Liver (tissue), 9 donors: Measurements from ENCODE around the gene RTP5. TPM values are rescaled to one million over a fixed set of nuclear protein-coding genes. Genes with fewer than 3 reads are reported as not detected.

Experiments used
- DNase-seq: peaks from one replicate; pipeline ENCODE4 v3.0.0-alpha.2; 2017; ENCODE audit warnings: low spot score
- H3K27ac ChIP-seq, 2 donors: one replicate each; pipeline ENCODE4 v1.7.0; 2013; ENCODE audit warnings: inconsistent platforms in 2 of 2, low read length in 2 of 2, control low read depth in 1 of 2, low read depth in 1 of 2, mild to moderate bottlenecking in 1 of 2
- H3K27me3 ChIP-seq, 4 donors: one replicate each; pipeline versions ENCODE4 v1.6.1 to v1.7.0; 2013; ENCODE audit warnings: low read length in 3 of 4, inconsistent platforms in 1 of 4, mild to moderate bottlenecking in 1 of 4, moderate library complexity in 1 of 4; ENCODE audit not compliant: control insufficient read depth in 4 of 4, insufficient read depth in 4 of 4
- H3K36me3 ChIP-seq, 4 donors: one replicate each; pipeline versions ENCODE4 v1.6.1 to v1.7.0; 2013; ENCODE audit warnings: low read length in 3 of 4, mild to moderate bottlenecking in 3 of 4, low read depth in 1 of 4, moderate library complexity in 1 of 4; ENCODE audit not compliant: control insufficient read depth in 4 of 4, insufficient read depth in 3 of 4
- H3K4me1 ChIP-seq, 4 donors: one replicate each; pipeline versions ENCODE4 v1.6.1 to v1.7.0; 2013; ENCODE audit warnings: low read length in 3 of 4, mild to moderate bottlenecking in 3 of 4, moderate library complexity in 1 of 4; ENCODE audit not compliant: control insufficient read depth in 4 of 4, insufficient read depth in 4 of 4
- H3K4me3 ChIP-seq, 3 donors: one replicate each; pipeline versions ENCODE4 v1.6.1 to v1.7.0; 2013; ENCODE audit warnings: low read length in 3 of 3, control low read depth in 1 of 3, low read depth in 1 of 3, mild to moderate bottlenecking in 1 of 3
- H3K9ac ChIP-seq, 2 donors: one replicate each; pipeline ENCODE4 v1.7.0; 2013; ENCODE audit warnings: low read length in 2 of 2, mild to moderate bottlenecking in 2 of 2, moderate library complexity in 2 of 2, control low read depth in 1 of 2, low read depth in 1 of 2
- H3K9me3 ChIP-seq, 4 donors: one replicate each; pipeline versions ENCODE4 v1.6.1 to v1.7.0; 2013; ENCODE audit warnings: low read length in 3 of 4; ENCODE audit not compliant: control insufficient read depth in 4 of 4
- EGR1 ChIP-seq, 2 donors: IDR thresholded peaks; 2 replicates each; pipeline ENCODE4 v1.6.1; 2016 to 2018; ENCODE audit warnings: antibody characterized with exemption in 2 of 2, low read depth in 2 of 2
- FOXA1 ChIP-seq: IDR thresholded peaks from 2 replicates; pipeline ENCODE4 v1.6.1; 2016; ENCODE audit warnings: antibody characterized with exemption
- FOXA2 ChIP-seq: IDR thresholded peaks from 2 replicates; pipeline ENCODE4 v1.6.1; 2016; ENCODE audit warnings: antibody characterized with exemption
- GABPA ChIP-seq, 2 donors: IDR thresholded peaks in 1 of 2; conservative IDR thresholded peaks in 1 of 2; 2 replicates each; pipeline ENCODE4 v1.6.1; 2016; ENCODE audit warnings: antibody characterized with exemption in 2 of 2, mild to moderate bottlenecking in 1 of 2, moderate library complexity in 1 of 2
- HNF4A ChIP-seq, 2 donors: conservative IDR thresholded peaks; 2 replicates each; pipeline ENCODE4 v1.6.1; 2016; ENCODE audit warnings: antibody characterized with exemption in 2 of 2, mild to moderate bottlenecking in 2 of 2
- HNF4G ChIP-seq: IDR thresholded peaks from 2 replicates; pipeline ENCODE4 v1.6.1; 2016; ENCODE audit warnings: antibody characterized with exemption
- JUND ChIP-seq, 2 donors: IDR thresholded peaks; 2 replicates each; pipeline ENCODE4 v1.6.1; 2016; ENCODE audit warnings: antibody characterized with exemption in 2 of 2
- NR2F2 ChIP-seq: IDR thresholded peaks from 2 replicates; pipeline ENCODE4 v1.6.1; 2016; ENCODE audit warnings: antibody characterized with exemption
- RAD21 ChIP-seq, 2 donors: IDR thresholded peaks; 2 replicates each; pipeline ENCODE4 v1.6.1; 2016; ENCODE audit warnings: antibody characterized with exemption in 2 of 2, mild to moderate bottlenecking in 2 of 2
- RXRA ChIP-seq, 2 donors: IDR thresholded peaks; 2 replicates each; pipeline ENCODE4 v1.6.1; 2017 to 2018; ENCODE audit warnings: antibody characterized with exemption in 2 of 2, mild to moderate bottlenecking in 1 of 2
- SP1 ChIP-seq: IDR thresholded peaks from 2 replicates; pipeline ENCODE4 v1.6.1; 2018; ENCODE audit warnings: antibody characterized with exemption, mild to moderate bottlenecking
- TAF1 ChIP-seq: conservative IDR thresholded peaks from 2 replicates; pipeline ENCODE4 v1.6.1; 2016; ENCODE audit warnings: antibody characterized with exemption, mild to moderate bottlenecking
- YY1 ChIP-seq: IDR thresholded peaks from 2 replicates; pipeline ENCODE4 v1.6.1; 2016; ENCODE audit warnings: antibody characterized with exemption, mild to moderate bottlenecking
- WGBS: extraction: QIAGEN DNeasy Blood & Tissue Kit; methylation state at CpG from one replicate; pipeline ENCODE4 v1.1.7; 2013; 5-methylcytosine and 5-hydroxymethylcytosine counted together
- polyA plus RNA-seq, 2 donors: library from polyadenylated mRNA; stranded (reverse) in 1 of 2; unstranded in 1 of 2; fragments of 200-250 nt in 1 of 2; fragments of >200 nt in 1 of 2; fragmentation: Nextera tagmentation in 1 of 2; extraction: Ambion mirVana in 1 of 2; gene quantifications; one replicate each; pipeline versions ENCODE4 v1.2.1 to v1.2.3, GENCODE V29; 2013 to 2015
- total RNA-seq, 2 donors: library from RNA; depleted of rRNA; stranded (reverse); fragments of >200 nt; gene quantifications; one replicate each; pipeline ENCODE4 v1.2.3, GENCODE V29; 2014
- TF ChIP-seq, protein P1 (sequence below): IDR thresholded peaks from 2 replicates; pipeline ENCODE4 v1.6.1; 2016; ENCODE audit warnings: antibody characterized with exemption
- TF ChIP-seq, protein P2 (sequence below): IDR thresholded peaks from 2 replicates; pipeline ENCODE4 v1.6.1; 2016; ENCODE audit warnings: antibody characterized with exemption
- TF ChIP-seq, protein P3 (sequence below): fragments of 150-350 bp; IDR thresholded peaks from 2 replicates; pipeline ENCODE4 v1.5.1; 2017; ENCODE audit warnings: improper control_type of control experiment, low read depth, low read length; ENCODE audit not compliant: missing input control
- TF ChIP-seq, protein P4 (sequence below): IDR thresholded peaks from 2 replicates; pipeline ENCODE4 v1.6.1; 2016; ENCODE audit warnings: antibody characterized with exemption, mild to moderate bottlenecking
- TF ChIP-seq, protein P5 (sequence below): IDR thresholded peaks from 2 replicates; pipeline ENCODE4 v1.6.1; 2016; ENCODE audit warnings: antibody characterized with exemption
- donor health status: healthy.
- donor health status: healthy.
- donor health status: healthy.
- donor health status: healthy.
- donor health status: healthy.

RTP5 gene
- total and polyA plus RNA-seq, 4 donors = under 0.01 to 0.03 TPM; not detected in 2

DNA sequence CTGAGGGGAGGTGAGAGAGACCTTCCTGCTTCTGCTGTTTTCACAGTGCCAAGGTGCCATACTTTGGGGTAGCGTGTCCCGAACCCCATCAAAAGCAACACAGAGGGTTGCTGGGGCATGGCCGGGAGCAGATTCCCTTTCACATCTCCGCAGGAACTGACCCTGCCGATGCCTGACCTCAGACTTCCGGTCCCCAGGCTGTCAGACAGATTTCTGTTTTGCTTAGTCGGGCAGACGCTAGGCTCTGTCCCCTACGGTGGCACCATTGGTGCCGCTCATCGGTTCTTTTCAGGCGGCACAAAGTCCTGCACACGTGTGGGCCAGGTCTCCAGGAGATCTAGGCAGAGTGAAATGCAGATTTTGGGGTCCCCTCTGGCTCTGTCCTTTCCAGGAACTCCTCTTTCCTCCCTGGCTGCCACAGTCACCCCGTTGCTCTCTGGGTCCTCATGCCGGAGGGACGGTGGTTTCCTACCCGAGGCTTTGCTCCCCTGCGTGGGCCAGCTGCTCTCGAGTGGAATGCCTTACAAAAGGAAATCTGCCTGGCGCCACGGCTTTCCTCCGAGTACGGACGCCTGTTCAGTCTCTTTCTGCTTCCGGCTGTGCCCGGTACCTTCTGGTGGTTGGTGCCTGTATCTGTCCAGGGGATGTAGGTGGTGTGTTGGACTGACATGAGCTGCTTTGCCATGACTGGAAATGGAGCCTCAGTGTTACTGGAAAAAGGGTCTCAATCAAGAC lies 39.3 kb downstream of the RTP5 start:
- TF ChIP-seq EGR1 (IDR thresholded peaks at IDR 0.05; ENCODE audit: low read depth in 2 of 2) = no peak
- TF ChIP-seq NR2F2 = peak; percentile 63
- Histone ChIP-seq H3K9me3 (no peaks in the 10 kb centered on the region), H3K27me3 (no peaks in the 10 kb centered on the region), H3K4me1 (peaks cover 3 to 10% (median 7%) of the 10 kb centered on the region in 4 donors), H3K9ac (no peak overlapping the region), H3K27ac (no peak overlapping the region), H3K36me3 (no peaks in the 10 kb centered on the region), H3K4me3 (no peak overlapping the region)
- WGBS = 81% methylated on average over 26 of the region's 26 CpGs
- DNase-seq = no peak

DNA sequence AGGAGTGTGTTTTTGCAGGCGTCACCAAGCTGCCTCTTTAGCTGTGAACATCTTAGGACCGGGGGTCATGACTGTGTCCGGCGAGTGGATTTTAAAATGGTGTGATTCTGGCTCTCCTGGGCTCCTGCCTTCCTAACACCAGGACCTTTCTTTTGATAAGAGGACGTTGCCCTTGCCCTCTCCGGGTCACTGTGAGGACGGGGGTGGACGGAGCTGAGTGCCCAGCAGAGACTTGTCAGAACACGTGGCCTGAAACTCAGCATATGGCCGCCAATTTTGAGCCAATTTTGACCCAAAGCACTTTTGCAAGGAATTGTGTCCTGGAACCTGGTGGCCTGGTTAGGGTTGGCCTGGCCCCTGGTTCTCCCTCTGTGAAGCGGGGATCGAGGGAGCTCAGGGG lies 40.2 kb downstream of the RTP5 start:
- TF ChIP-seq EGR1 (IDR thresholded peaks at IDR 0.05; ENCODE audit: low read depth in 2 of 2) = no peak
- TF ChIP-seq FOXA1 = no peak
- no peak for TF ChIP-seq RAD21 (IDR thresholded peaks at IDR 0.05)
- TF ChIP-seq, protein P1, sequence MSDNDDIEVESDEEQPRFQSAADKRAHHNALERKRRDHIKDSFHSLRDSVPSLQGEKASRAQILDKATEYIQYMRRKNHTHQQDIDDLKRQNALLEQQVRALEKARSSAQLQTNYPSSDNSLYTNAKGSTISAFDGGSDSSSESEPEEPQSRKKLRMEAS = no peak
- TF ChIP-seq TAF1 = no peak
- no peak for TF ChIP-seq NR2F2
- no peak for TF ChIP-seq GABPA (IDR thresholded peaks at IDR 0.05 in 1 of 2, conservative IDR thresholded peaks at IDR 0.05 in 1 of 2)
- TF ChIP-seq, protein P2, sequence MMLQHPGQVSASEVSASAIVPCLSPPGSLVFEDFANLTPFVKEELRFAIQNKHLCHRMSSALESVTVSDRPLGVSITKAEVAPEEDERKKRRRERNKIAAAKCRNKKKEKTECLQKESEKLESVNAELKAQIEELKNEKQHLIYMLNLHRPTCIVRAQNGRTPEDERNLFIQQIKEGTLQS = no peak
- no peak for TF ChIP-seq JUND (IDR thresholded peaks at IDR 0.05)
- TF ChIP-seq SP1 = no peak
- TF ChIP-seq YY1 = no peak
- peak; percentile 16 to 26 for TF ChIP-seq HNF4A (conservative IDR thresholded peaks at IDR 0.05)
- TF ChIP-seq, protein P3, sequence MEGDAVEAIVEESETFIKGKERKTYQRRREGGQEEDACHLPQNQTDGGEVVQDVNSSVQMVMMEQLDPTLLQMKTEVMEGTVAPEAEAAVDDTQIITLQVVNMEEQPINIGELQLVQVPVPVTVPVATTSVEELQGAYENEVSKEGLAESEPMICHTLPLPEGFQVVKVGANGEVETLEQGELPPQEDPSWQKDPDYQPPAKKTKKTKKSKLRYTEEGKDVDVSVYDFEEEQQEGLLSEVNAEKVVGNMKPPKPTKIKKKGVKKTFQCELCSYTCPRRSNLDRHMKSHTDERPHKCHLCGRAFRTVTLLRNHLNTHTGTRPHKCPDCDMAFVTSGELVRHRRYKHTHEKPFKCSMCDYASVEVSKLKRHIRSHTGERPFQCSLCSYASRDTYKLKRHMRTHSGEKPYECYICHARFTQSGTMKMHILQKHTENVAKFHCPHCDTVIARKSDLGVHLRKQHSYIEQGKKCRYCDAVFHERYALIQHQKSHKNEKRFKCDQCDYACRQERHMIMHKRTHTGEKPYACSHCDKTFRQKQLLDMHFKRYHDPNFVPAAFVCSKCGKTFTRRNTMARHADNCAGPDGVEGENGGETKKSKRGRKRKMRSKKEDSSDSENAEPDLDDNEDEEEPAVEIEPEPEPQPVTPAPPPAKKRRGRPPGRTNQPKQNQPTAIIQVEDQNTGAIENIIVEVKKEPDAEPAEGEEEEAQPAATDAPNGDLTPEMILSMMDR = no peak
- TF ChIP-seq RXRA (IDR thresholded peaks at IDR 0.05) = peak; percentile 54 to 76
- TF ChIP-seq, protein P4, sequence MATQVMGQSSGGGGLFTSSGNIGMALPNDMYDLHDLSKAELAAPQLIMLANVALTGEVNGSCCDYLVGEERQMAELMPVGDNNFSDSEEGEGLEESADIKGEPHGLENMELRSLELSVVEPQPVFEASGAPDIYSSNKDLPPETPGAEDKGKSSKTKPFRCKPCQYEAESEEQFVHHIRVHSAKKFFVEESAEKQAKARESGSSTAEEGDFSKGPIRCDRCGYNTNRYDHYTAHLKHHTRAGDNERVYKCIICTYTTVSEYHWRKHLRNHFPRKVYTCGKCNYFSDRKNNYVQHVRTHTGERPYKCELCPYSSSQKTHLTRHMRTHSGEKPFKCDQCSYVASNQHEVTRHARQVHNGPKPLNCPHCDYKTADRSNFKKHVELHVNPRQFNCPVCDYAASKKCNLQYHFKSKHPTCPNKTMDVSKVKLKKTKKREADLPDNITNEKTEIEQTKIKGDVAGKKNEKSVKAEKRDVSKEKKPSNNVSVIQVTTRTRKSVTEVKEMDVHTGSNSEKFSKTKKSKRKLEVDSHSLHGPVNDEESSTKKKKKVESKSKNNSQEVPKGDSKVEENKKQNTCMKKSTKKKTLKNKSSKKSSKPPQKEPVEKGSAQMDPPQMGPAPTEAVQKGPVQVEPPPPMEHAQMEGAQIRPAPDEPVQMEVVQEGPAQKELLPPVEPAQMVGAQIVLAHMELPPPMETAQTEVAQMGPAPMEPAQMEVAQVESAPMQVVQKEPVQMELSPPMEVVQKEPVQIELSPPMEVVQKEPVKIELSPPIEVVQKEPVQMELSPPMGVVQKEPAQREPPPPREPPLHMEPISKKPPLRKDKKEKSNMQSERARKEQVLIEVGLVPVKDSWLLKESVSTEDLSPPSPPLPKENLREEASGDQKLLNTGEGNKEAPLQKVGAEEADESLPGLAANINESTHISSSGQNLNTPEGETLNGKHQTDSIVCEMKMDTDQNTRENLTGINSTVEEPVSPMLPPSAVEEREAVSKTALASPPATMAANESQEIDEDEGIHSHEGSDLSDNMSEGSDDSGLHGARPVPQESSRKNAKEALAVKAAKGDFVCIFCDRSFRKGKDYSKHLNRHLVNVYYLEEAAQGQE = no peak
- TF ChIP-seq, protein P5, sequence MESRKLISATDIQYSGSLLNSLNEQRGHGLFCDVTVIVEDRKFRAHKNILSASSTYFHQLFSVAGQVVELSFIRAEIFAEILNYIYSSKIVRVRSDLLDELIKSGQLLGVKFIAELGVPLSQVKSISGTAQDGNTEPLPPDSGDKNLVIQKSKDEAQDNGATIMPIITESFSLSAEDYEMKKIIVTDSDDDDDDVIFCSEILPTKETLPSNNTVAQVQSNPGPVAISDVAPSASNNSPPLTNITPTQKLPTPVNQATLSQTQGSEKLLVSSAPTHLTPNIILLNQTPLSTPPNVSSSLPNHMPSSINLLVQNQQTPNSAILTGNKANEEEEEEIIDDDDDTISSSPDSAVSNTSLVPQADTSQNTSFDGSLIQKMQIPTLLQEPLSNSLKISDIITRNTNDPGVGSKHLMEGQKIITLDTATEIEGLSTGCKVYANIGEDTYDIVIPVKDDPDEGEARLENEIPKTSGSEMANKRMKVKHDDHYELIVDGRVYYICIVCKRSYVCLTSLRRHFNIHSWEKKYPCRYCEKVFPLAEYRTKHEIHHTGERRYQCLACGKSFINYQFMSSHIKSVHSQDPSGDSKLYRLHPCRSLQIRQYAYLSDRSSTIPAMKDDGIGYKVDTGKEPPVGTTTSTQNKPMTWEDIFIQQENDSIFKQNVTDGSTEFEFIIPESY = no peak
- TF ChIP-seq FOXA2 = no peak
- TF ChIP-seq HNF4G = no peak
- H3K27me3 ChIP-seq = no peaks in the 10 kb centered on the region
- WGBS = 58% methylated on average over 12 of the region's 12 CpGs
- no peak overlapping the region for H3K4me3 ChIP-seq
- no peak overlapping the region for H3K27ac ChIP-seq
- peaks cover 3 to 10% (median 7%) of the 10 kb centered on the region in 4 donors for H3K4me1 ChIP-seq
- no peak overlapping the region for H3K9ac ChIP-seq
- DNase-seq = no peak
- no peaks in the 10 kb centered on the region for H3K36me3 ChIP-seq
- no peaks in the 10 kb centered on the region for H3K9me3 ChIP-seq
